GM21528 (cell line): ENCODE results near the gene MAGED1.
"Not testable (repeated sequence)": the region's sequence is repeated elsewhere in the genome, so short reads cannot be mapped to it uniquely, and the experiment has no call there.

Source experiments
- ATAC-seq: cut with Tn5 transposase; IDR thresholded peaks from one replicate; pipeline ENCODE4 v1.9.1; 2021; ENCODE audit warnings: mild to moderate bottlenecking, moderate library complexity; ENCODE audit not compliant: unreplicated experiment, low FRiP score

MAGED1 gene

DNA sequence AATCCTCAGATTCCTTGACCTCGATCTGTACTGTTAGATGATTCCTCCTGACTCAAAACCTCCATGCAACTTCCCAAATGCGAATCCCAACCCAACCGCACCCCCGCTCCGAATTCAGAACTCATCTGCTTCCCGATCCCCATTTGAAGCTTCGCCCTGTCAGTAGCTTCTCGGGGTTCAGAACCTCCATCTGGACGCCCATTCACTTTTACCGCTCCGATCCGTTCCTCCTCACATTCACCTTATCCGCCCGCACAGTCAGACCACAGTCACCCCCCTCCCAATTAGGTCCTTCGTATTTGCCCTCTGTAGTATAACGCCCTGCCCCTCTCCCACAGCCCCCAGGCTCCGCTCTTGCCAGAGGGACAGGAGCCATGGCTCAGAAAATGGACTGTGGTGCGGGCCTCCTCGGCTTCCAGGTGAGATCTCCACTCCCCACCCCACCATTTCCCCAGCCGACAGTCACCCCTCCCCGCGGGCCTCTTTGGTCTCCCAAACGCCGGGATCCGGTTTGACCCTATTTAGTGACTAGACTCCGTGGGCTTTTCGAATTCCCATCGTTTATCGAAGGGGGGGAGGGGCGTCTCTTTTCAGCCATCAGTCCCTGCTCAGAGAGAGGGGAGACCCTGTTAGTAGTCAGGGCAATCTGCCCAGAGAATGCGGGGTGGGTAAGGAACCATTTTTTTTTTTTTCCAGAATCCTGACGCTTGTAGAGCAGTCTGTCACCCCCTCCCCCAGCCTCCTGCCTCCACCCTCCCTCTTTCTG lies 691 bp downstream of the MAGED1 start:
- no peak for ATAC-seq

GRCh38 chrX:51894697-51895336 lies 1.4 kb downstream of the MAGED1 start:
- ATAC-seq: no peak

DNA sequence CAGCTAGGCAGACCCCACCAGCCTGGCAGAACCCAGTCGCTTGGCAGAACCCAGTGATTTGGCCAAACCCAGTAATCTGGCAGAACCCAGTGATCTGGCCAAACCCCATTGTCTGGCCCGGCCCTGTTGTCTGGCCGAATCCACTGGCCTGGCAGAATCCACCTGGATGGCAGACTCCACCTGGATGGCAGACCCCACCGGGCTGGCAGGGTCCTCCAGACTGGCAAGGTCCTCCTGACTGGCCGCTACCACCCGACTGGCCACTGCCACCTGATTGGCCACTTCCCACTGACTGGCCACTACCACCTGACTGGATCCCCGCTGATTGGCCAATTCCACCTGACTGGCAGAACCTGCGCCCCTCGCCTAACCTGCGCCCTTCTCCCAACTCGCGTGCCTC lies 3.2 kb downstream of the MAGED1 start:
- no peak for ATAC-seq

DNA sequence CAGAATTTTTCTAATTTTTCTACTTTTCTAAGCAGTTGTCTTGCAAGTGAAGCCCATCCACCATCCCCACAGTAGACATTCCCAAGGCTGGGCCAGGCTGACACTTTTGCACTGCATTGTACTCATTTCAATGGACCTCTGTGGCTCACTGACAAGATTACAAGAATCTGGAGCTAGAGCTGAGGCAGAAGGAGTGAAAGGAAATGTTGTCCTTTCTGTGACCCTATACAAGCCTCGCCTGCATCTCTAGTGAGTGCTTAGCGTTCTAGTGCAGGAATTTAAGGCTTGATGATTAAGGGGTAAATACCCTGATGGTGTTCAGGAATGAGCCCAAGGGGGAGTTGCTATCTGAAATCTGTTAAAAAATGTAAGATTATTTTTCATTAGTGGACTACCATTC lies 6.3 kb downstream of the MAGED1 start:
- no peak for ATAC-seq

DNA sequence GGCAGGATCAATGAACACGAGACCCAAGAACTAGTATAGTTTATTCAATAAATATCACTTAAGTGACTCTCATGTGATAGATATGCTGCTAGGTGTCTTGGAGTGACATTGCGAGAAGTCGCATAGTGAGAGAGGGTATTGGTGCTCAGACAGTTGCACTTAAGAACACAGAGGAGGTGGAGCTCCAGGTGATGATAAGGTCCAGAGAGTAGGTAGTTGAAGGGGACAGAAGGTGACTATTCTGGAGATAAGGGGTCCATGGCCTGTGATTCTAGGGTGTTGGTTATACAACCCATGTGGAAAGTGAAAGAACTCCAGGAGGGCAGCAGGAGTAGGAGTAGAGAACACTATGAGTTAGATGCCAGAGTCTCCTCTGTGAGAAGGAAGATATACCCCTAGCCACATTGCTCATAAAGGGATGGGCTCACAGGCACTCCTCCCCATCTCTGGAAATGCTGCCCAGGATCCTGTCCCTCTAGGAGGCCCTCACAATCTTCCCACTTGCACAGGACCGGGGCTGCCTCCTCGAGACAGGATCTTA lies 9.2 kb downstream of the MAGED1 start:
- no peak for ATAC-seq

GRCh38 chrX:51905152-51905551 lies 11.7 kb downstream of the MAGED1 start:
- not testable (repeated sequence) for ATAC-seq

GRCh38 chrX:51905711-51906110 lies 12.3 kb downstream of the MAGED1 start:
- no peak for ATAC-seq

- no peak for ATAC-seq
These were observed 24.2 kb downstream of the MAGED1 start for GRCh38 chrX:51917604-51918003.

- ATAC-seq: no peak
These were observed 29.1 kb downstream of the MAGED1 start for GRCh38 chrX:51922561-51922960.

DNA sequence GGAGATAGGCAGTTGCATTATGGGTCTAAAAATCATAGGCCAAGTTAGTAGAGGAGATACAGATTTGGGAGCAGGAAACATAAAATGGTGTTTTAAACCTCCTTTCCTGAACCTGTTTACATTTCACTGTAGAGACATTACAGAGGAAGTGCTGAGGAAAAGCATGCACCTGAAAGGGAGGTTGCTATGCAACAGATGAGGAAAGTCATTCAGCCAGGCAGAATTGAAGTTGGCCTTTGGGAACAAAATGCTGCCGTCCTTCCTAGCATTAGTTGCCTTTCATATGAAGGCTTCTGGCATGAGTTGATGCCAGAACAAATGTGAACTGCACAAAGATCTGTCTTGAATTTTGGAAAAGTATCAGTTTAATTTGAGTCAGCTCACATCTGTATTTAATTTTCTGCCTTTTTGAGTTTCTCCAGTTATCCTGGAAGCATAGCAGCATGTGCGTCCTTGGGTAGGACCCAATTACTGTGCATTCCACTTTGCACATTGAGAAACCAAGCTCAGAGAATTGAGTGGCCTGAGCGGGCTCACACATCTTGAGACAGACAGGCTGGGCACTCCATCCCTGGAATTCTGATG lies 38.2 kb downstream of the MAGED1 start:
- ATAC-seq: no peak
